HEK293T (cell line): ENCODE measurements around the gene TSPAN4.

Experiments used
- CTCF ChIA-PET: fragments of 350-600 bp; formaldehyde crosslinking; extraction: SDS; loops from one replicate; lab custom pipeline; 2021; ENCODE audit warnings: antibody characterized with exemption, inconsistent platforms; lab: Yijun Ruan, JAX
- POLR2A ChIA-PET: fragments of 350-600 bp; formaldehyde crosslinking; extraction: SDS; loops from one replicate; lab custom pipeline; 2020; ENCODE audit warnings: antibody characterized with exemption, inconsistent platforms; lab: Yijun Ruan, JAX
- DNase-seq: peaks from one replicate; pipeline ENCODE4 v3.0.0; 2012; ENCODE audit warnings: mixed read lengths; ENCODE audit errors: extremely low spot score
- ARNT ChIP-seq: fragments of 450-650 bp; IDR thresholded peaks from 2 replicates; pipeline ENCODE4 v1.6.1; 2017; ENCODE audit warnings: mild to moderate bottlenecking
- BHLHE40 ChIP-seq: fragments of 450-650 bp; IDR thresholded peaks from 2 replicates; pipeline ENCODE4 v1.6.1; 2016; ENCODE audit warnings: mild to moderate bottlenecking, moderate library complexity, borderline replicate concordance
- CTBP1 ChIP-seq: fragments of 450-650 bp; IDR thresholded peaks from 2 replicates; pipeline ENCODE4 v1.6.1; 2016; ENCODE audit warnings: borderline replicate concordance
- ELF4 ChIP-seq: fragments of 450-650 bp; IDR thresholded peaks from 2 replicates; pipeline ENCODE4 v1.6.1; 2017; ENCODE audit warnings: antibody characterized with exemption
- FOXA1 ChIP-seq: fragments of 450-650 bp; IDR thresholded peaks from 2 replicates; pipeline ENCODE4 v1.6.1; 2016; ENCODE audit warnings: mild to moderate bottlenecking
- FOXK2 ChIP-seq: fragments of 450-650 bp; IDR thresholded peaks from 2 replicates; pipeline ENCODE4 v1.6.1; 2016; ENCODE audit warnings: mild to moderate bottlenecking
- FOXM1 ChIP-seq: fragments of 450-650 bp; IDR thresholded peaks from 2 replicates; pipeline ENCODE4 v1.6.1; 2017; ENCODE audit warnings: mild to moderate bottlenecking, borderline replicate concordance
- HDGF ChIP-seq: fragments of 450-650 bp; IDR thresholded peaks from 2 replicates; pipeline ENCODE4 v1.6.1; 2017; ENCODE audit warnings: antibody characterized with exemption, borderline replicate concordance
- L3MBTL2 ChIP-seq: fragments of 450-650 bp; conservative IDR thresholded peaks from 2 replicates; pipeline ENCODE4 v1.6.1; 2016; ENCODE audit warnings: mild to moderate bottlenecking
- LEF1 ChIP-seq: fragments of 450-650 bp; IDR thresholded peaks from 2 replicates; pipeline ENCODE4 v1.6.1; 2017; ENCODE audit warnings: mild to moderate bottlenecking, borderline replicate concordance
- NFRKB ChIP-seq: fragments of 450-650 bp; IDR thresholded peaks from 2 replicates; pipeline ENCODE4 v1.6.1; 2016; ENCODE audit warnings: mild to moderate bottlenecking, moderate library complexity
- SP1 ChIP-seq: fragments of 450-650 bp; IDR thresholded peaks from 2 replicates; pipeline ENCODE4 v1.6.1; 2017
- SUZ12 ChIP-seq: fragments of 450-650 bp; IDR thresholded peaks from 2 replicates; pipeline ENCODE4 v1.6.1; 2016; ENCODE audit warnings: mild to moderate bottlenecking
- TARDBP ChIP-seq: fragments of 450-650 bp; IDR thresholded peaks from 2 replicates; pipeline ENCODE4 v1.6.1; 2016
- ZNF384 ChIP-seq: fragments of 450-650 bp; IDR thresholded peaks from 2 replicates; pipeline ENCODE4 v1.6.1; 2016
- TF ChIP-seq, protein P1 (sequence below): fragments of 450-650 bp; IDR thresholded peaks from 2 replicates; pipeline ENCODE4 v1.6.1; 2016

TSPAN4 gene

DNA sequence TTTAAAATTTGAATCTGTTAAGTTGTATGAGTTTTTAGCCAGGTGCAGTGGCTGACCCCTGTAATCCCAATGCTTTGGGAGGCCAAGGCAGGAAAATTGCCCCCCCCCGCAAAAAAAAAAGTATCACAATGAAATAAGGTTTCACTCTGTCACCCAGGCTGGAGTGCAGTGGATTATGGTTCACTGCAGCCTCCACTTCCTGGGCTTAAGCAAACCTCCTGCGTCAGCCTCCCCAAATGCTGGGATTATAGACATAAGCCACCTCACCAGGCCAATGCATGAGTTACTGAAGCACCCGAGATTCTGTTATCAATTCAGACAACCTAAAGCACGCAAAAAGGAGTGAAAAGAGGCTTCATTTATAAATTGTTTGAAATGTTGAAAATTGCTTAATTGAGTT lies 70.4 kb downstream of the TSPAN4 start:
- no peak for DNase-seq
- no peak for TF ChIP-seq LEF1
- no peak for TF ChIP-seq FOXM1
- no peak for TF ChIP-seq NFRKB
- TF ChIP-seq FOXA1, result no peak
- TF ChIP-seq ARNT, result no peak
- TF ChIP-seq SUZ12, result no peak
- TF ChIP-seq BHLHE40, result no peak
- TF ChIP-seq, protein P1, sequence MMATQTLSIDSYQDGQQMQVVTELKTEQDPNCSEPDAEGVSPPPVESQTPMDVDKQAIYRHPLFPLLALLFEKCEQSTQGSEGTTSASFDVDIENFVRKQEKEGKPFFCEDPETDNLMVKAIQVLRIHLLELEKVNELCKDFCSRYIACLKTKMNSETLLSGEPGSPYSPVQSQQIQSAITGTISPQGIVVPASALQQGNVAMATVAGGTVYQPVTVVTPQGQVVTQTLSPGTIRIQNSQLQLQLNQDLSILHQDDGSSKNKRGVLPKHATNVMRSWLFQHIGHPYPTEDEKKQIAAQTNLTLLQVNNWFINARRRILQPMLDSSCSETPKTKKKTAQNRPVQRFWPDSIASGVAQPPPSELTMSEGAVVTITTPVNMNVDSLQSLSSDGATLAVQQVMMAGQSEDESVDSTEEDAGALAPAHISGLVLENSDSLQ, result no peak
- TF ChIP-seq L3MBTL2, result no peak
- no peak for TF ChIP-seq FOXK2
- no peak for TF ChIP-seq TARDBP
- TF ChIP-seq HDGF, result no peak
- CTCF ChIA-PET, result no interaction called here

DNA sequence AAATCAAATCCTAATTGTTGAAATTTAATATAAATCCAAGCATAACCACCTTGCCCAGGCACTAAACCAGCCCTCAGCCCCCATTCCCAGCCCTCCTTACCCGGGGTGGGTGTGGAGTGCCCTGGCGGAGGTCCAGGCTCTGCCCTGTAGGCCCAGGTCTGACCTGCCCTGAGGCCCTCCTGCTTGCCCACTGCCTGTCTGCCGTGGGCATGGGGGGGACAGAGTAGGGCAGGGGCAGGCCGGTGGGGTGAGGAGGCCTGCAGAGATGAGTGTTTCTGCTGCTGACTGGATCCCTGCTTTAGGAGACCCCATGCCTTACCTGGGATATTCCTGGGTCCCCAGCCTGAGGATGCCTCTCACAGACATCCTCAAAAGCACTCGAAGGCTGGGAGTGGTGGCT lies 71.6 kb downstream of the TSPAN4 start:
- POLR2A ChIA-PET, result no interaction called here
- TF ChIP-seq ZNF384, result no peak
- no peak for TF ChIP-seq ARNT
- no peak for TF ChIP-seq FOXK2
- TF ChIP-seq, protein P1, result no peak
- TF ChIP-seq HDGF, result no peak
- no peak for TF ChIP-seq FOXA1
- TF ChIP-seq LEF1, result no peak
- TF ChIP-seq ELF4, result no peak
- TF ChIP-seq L3MBTL2, result no peak
- no peak for TF ChIP-seq NFRKB
- TF ChIP-seq SP1, result no peak
- no peak for TF ChIP-seq FOXM1
- TF ChIP-seq BHLHE40, result no peak
- no peak for TF ChIP-seq SUZ12
- no peak for DNase-seq
- CTCF ChIA-PET, result interaction anchor here (0.6 kb wide), 1 partner anchor 131 kb away, joined by 7 read pairs; no protein-coding TSS in a partner anchor

More for the DNA sequence above, 70.4 kb downstream of the TSPAN4 start:
- POLR2A ChIA-PET, result no interaction called here

DNA sequence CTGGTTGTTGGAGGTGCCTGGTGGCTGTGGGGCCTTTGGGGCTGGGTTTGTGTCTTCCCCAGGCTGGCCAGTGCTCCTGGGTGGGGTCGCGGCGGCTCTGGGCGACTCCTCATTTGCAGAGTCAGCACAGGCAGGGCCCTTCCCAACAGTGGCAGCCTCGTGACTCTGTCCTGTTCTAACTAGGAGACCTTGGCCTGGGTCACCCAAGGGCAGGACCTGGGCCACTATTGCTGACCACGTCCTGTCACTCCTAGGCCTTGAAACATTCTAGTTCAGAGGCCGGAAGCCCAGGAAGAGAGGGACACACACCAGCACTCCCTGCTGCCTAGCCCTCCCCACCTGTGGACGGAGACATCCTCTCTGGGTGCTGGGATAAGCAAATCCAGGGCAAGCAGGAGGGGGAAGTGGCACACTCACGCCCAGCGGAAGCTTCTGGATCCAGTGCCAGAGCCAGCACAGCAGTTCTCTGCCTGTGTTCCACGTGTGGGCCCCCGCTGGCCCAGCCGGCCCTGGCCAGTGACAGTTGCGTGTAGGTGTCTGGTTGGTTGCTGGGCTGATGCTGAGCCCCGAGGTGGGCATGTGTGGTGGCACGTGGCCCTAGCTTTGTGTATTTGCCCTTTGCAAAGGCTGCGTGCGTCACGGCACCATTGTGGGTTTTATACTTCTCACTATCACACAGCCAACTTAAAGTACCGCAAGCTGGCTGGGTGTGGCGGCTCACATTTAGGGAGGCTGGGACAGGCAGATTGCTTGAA lies 72.3 kb downstream of the TSPAN4 start:
- CTCF ChIA-PET, result no interaction called here
- TF ChIP-seq LEF1, result no peak
- no peak for TF ChIP-seq SP1
- TF ChIP-seq ZNF384, result no peak
- no peak for TF ChIP-seq FOXA1
- no peak for TF ChIP-seq FOXM1
- no peak for TF ChIP-seq ELF4
- TF ChIP-seq SUZ12, result no peak
- no peak for TF ChIP-seq CTBP1
- TF ChIP-seq HDGF, result no peak
- no peak for DNase-seq
- POLR2A ChIA-PET, result interaction anchor here (1.2 kb wide), 1 partner anchor 10 kb away, joined by 4 read pairs; no protein-coding TSS in a partner anchor
